HepG2 (cell line): ENCODE measurements around the gene DUSP22. TPM values are rescaled to one million over a fixed set of nuclear protein-coding genes. Genes with fewer than 3 reads are reported as not detected.

Source experiments
- BCLAF1 ChIP-seq: fragments of 450-650 bp; IDR thresholded peaks from 2 replicates; pipeline ENCODE4 v1.6.1; 2017; ENCODE audit warnings: mild to moderate bottlenecking
- BRD4 ChIP-seq: sonication (generic); formaldehyde crosslinking; IDR thresholded peaks from 2 replicates; pipeline ENCODE4 v1.4.0; 2020; ENCODE audit warnings: missing genetic modification reagents
- DNMT1 ChIP-seq: sonication (generic); formaldehyde crosslinking; IDR thresholded peaks from 2 replicates; pipeline ENCODE4 v1.5.1; 2020; ENCODE audit warnings: mild to moderate bottlenecking, missing genetic modification reagents
- FOXA3 ChIP-seq: IDR thresholded peaks from 2 replicates; pipeline ENCODE4 v1.6.1; 2016; ENCODE audit warnings: missing genetic modification reagents, missing compliant biosample characterization
- HNRNPK ChIP-seq: fragments of 200-400 bp; formaldehyde crosslinking; IDR thresholded peaks from 2 replicates; pipeline ENCODE4 v1.6.1; 2018; ENCODE audit warnings: low read length, low read depth, moderate library complexity, mild to moderate bottlenecking; ENCODE audit not compliant: poor library complexity, severe bottlenecking
- KAT2B ChIP-seq: fragments of 150-350 bp; IDR thresholded peaks from 2 replicates; pipeline ENCODE4 v1.6.1; 2014; ENCODE audit warnings: low read depth, low read length, borderline replicate concordance
- KDM1A ChIP-seq: IDR thresholded peaks from 2 replicates; pipeline ENCODE4 v1.6.1; 2016; ENCODE audit warnings: missing compliant biosample characterization
- KLF15 ChIP-seq: sonication (generic); formaldehyde crosslinking; IDR thresholded peaks from 2 replicates; pipeline ENCODE4 v1.8.1; 2023; ENCODE audit warnings: borderline replicate concordance, mild to moderate bottlenecking, inconsistent platforms, missing genetic modification reagents, mixed read lengths
- KMT2A ChIP-seq: sonication (generic); formaldehyde crosslinking; IDR thresholded peaks from 2 replicates; pipeline ENCODE4 v1.4.0; 2020; ENCODE audit warnings: missing genetic modification reagents
- MAFF ChIP-seq: IDR thresholded peaks from 2 replicates; pipeline ENCODE4 v1.6.1; 2011; ENCODE audit warnings: low read depth, low read length, improper control_type of control experiment
- PCBP2 ChIP-seq: fragments of 200-400 bp; formaldehyde crosslinking; optimal IDR thresholded peaks from 2 replicates; pipeline ENCODE3; 2018; ENCODE audit warnings: low read length, low read depth; ENCODE audit not compliant: poor library complexity, severe bottlenecking
- REPIN1 ChIP-seq: sonication (generic); formaldehyde crosslinking; IDR thresholded peaks from 2 replicates; pipeline ENCODE4 v1.8.0; 2022; ENCODE audit warnings: missing genetic modification reagents, low read depth, mild to moderate bottlenecking, borderline replicate concordance
- SUZ12 ChIP-seq: fragments of 150-350 bp; IDR thresholded peaks from 2 replicates; pipeline ENCODE4 v1.6.1; 2014; ENCODE audit warnings: low read depth, low read length
- ZBTB1 ChIP-seq: sonication (generic); formaldehyde crosslinking; IDR thresholded peaks from 2 replicates; pipeline ENCODE4 v1.4.0; 2020; ENCODE audit warnings: missing genetic modification reagents, borderline replicate concordance
- ZNF225 ChIP-seq: sonication (generic); formaldehyde crosslinking; IDR thresholded peaks from 2 replicates; pipeline ENCODE4 v1.4.0; 2020; ENCODE audit warnings: mild to moderate bottlenecking, missing genetic modification reagents
- ZNF350 ChIP-seq: sonication (generic); formaldehyde crosslinking; IDR thresholded peaks from 2 replicates; pipeline ENCODE4 v1.4.0; 2020; ENCODE audit warnings: mild to moderate bottlenecking, low read depth, missing genetic modification reagents, borderline replicate concordance
- ZNF503 ChIP-seq: sonication (generic); formaldehyde crosslinking; IDR thresholded peaks from 2 replicates; pipeline ENCODE4 v1.4.0; 2020; ENCODE audit warnings: missing genetic modification reagents
- ZNF563 ChIP-seq: sonication (generic); formaldehyde crosslinking; IDR thresholded peaks from 2 replicates; pipeline ENCODE4 v1.8.0; 2022; ENCODE audit warnings: mild to moderate bottlenecking, moderate library complexity, missing genetic modification reagents
- polyA plus RNA-seq, 8 experiments: library from polyadenylated mRNA; depleted of rRNA in 3 of 8; stranded (reverse) in 7 of 8; unstranded in 1 of 8; fragments of >200 nt; fragmentation: Illumina TruSeq in 4 of 8; extraction: Trizol in 4 of 8; gene quantifications; 2 replicates each; pipeline versions ENCODE4 v1.2.1 to v1.2.3, GENCODE V29; 2011 to 2016; ENCODE audit warnings: low read depth in 4 of 8, missing spikeins in 1 of 8, mixed read lengths in 1 of 8; ENCODE audit not compliant: insufficient read depth in 1 of 8
- total RNA-seq, 5 experiments: library from RNA; depleted of rRNA; stranded (reverse); fragments of >200 nt; fragmentation: Illumina TruSeq; extraction: Trizol; gene quantifications; 2 replicates each; pipeline ENCODE4 v1.2.3, GENCODE V29; 2016; ENCODE audit warnings: low read depth in 1 of 5
- TF ChIP-seq, protein P1 (sequence below): sonication (generic); formaldehyde crosslinking; IDR thresholded peaks from 2 replicates; pipeline ENCODE4 v1.4.0; 2020; ENCODE audit warnings: missing genetic modification reagents
- TF ChIP-seq, protein P2 (sequence below): sonication (generic); formaldehyde crosslinking; conservative IDR thresholded peaks from 2 replicates; pipeline ENCODE4 v1.4.0; 2020; ENCODE audit warnings: missing genetic modification reagents
- TF ChIP-seq, protein P3 (sequence below): sonication (generic); formaldehyde crosslinking; IDR thresholded peaks from 2 replicates; pipeline ENCODE4 v1.5.0; 2020; ENCODE audit warnings: missing genetic modification reagents

DUSP22 gene
- total and polyA plus RNA-seq, 2 of the 13 experiments (the other 11 are each of a cell fraction or from before 2014, with no cell fraction given), result 20.2 to 32.8 TPM

GRCh38 chr6:292506-293192 is 362 bp downstream of the DUSP22 start (continued):
- TF ChIP-seq, protein P1, sequence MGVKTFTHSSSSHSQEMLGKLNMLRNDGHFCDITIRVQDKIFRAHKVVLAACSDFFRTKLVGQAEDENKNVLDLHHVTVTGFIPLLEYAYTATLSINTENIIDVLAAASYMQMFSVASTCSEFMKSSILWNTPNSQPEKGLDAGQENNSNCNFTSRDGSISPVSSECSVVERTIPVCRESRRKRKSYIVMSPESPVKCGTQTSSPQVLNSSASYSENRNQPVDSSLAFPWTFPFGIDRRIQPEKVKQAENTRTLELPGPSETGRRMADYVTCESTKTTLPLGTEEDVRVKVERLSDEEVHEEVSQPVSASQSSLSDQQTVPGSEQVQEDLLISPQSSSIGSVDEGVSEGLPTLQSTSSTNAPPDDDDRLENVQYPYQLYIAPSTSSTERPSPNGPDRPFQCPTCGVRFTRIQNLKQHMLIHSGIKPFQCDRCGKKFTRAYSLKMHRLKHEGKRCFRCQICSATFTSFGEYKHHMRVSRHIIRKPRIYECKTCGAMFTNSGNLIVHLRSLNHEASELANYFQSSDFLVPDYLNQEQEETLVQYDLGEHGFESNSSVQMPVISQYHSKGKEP, result no peak
- TF ChIP-seq FOXA3 (no peak), BCLAF1 (no peak), REPIN1 (CRISPR knock-in tag) (peak; percentile 84), KLF15 (peak; percentile 38; the same call in 1 of the 2 replicates), ZNF225 (CRISPR knock-in tag) (peak; percentile 87; the same call in 1 of the 2 replicates), ZNF350 (CRISPR knock-in tag) (0 out of 2 replicates have a peak, but pooled peaks have one; percentile 14), MAFF (no peak), ZBTB1 (CRISPR knock-in tag) (no peak), PCBP2 (no peak), KAT2B (no peak), SUZ12 (no peak), KMT2A (CRISPR knock-in tag) (0 out of 2 replicates have a peak, but pooled peaks have one; percentile 77), HNRNPK (peak; percentile 61), ZNF503 (CRISPR knock-in tag) (no peak), BRD4 (CRISPR knock-in tag) (no peak), ZNF563 (CRISPR knock-in tag) (peak; percentile 53; the same call in 1 of the 2 replicates), KDM1A (no peak), DNMT1 (0 out of 2 replicates have a peak, but pooled peaks have one; percentile 78)
- TF ChIP-seq, protein P2, sequence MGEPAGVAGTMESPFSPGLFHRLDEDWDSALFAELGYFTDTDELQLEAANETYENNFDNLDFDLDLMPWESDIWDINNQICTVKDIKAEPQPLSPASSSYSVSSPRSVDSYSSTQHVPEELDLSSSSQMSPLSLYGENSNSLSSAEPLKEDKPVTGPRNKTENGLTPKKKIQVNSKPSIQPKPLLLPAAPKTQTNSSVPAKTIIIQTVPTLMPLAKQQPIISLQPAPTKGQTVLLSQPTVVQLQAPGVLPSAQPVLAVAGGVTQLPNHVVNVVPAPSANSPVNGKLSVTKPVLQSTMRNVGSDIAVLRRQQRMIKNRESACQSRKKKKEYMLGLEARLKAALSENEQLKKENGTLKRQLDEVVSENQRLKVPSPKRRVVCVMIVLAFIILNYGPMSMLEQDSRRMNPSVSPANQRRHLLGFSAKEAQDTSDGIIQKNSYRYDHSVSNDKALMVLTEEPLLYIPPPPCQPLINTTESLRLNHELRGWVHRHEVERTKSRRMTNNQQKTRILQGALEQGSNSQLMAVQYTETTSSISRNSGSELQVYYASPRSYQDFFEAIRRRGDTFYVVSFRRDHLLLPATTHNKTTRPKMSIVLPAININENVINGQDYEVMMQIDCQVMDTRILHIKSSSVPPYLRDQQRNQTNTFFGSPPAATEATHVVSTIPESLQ (CRISPR knock-in tag), result no peak
- TF ChIP-seq, protein P3, sequence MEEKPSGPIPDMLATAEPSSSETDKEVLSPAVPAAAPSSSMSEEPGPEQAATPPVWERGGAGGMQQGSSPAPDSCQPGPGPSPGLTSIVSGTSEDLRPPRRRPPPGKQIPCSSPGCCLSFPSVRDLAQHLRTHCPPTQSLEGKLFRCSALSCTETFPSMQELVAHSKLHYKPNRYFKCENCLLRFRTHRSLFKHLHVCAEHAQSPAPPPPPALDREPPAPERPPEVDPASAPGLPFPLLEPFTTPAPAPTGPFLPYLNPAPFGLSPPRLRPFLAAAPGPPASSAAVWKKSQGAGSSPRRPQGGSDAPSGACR, result no peak
